Endometrial microvascular endothelial cells (primary cell): Measurements from ENCODE around the gene LRRC18. TPM values are rescaled to one million over a fixed set of nuclear protein-coding genes. Genes with fewer than 3 reads are reported as not detected.

Experiments
- in situ Hi-C: cut with HindIII; loops from 2 replicates; pipeline ENCODE4 v1.10.0; 2017; ENCODE audit warnings: low sequenced_read_pairs, low pct_unique_long_range_greater_than_20kb; ENCODE audit errors: inconsistent ontology term
- total RNA-seq: library from RNA; depleted of rRNA; stranded (reverse); fragments of >200 nt; gene quantifications from one replicate; pipeline ENCODE4 v1.2.3, GENCODE V29; 2015; ENCODE audit errors: inconsistent ontology term

LRRC18 gene
- total RNA-seq, 1 donor from 2014 or later, result not detected

GRCh38 chr10:48890888-48891850 lies 48.5 kb downstream of the LRRC18 start:
- in situ Hi-C loops, result no loop called here

DNA sequence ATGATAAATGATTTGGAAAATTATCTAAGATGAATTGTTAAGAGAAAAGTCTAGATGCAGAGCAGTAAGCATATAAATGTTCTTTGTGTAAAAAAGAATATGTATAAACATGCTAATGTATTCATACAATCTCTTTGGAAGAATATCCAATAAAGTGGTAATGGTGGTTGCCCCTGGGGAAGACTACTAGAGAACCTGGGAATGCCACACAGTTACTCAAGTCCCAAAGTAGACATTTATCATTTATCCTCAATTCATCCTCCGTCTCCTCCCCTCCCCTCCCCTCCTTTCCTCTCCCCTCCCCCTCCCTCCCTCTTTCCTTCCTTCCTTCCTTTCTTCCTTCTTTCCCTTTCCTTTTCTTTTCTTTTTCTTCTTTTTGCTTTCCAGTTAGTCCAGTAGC lies 51.7 kb downstream of the LRRC18 start:
- in situ Hi-C loops, result no loop called here

DNA sequence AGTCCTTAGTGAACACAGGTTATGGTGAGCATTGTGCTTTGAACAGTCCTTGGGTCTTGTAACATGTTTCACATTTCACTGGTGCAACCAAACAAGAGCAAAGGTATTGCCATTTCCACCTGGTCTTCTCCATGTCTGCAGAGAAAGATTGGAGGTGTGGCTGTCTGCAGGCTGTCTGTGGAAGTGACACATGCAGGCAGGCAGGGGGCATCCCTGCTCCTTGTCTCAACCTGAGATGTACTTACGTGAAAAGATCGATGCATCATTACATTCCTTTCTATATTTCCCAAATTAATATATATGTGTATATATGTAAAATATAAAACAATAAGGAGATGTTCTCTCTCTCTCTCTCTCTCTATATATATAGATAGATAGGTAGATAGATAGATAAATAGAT lies 54.3 kb downstream of the LRRC18 start:
- in situ Hi-C loops, result no loop called here

DNA sequence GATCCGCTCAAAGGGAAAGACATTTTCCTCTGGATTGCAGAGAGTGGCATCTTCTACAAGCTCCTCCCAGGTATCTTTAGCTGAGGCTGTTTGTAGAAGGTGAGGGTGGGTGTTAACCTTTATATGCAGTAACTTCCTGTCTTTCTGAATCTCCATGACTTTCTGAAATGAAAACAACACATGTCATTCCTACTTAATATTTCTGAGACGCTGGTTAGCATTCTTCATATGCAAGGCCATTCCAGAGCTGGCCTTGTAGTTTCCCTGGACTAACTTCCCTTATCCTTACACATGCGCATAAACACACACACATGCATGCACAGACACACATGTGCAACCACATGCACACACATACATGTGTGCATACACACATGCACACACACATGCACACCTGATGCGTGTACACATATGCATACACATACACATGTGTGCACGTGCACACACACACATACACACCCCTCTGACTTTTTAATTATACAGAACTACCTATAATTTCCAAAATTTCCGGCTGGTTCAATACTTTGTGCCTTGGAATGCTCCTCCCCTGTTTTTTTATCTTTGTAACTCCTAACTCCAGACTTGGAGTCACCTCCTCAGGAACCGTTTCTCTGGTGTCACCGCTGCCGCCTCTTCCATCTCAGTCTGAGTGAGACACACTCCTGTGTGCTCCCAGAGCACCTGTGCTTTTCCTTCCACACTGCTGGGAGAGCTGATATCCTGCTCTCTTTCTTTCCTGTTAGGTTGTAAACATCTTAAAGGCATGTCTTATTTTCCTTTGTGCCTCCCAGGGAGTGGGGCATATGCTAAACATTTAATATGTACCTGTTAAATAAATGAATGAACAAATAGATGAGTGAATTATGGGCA lies 55.2 kb downstream of the LRRC18 start:
- in situ Hi-C loops, result no loop called here

GRCh38 chr10:48883701-48884100 lies 55.9 kb downstream of the LRRC18 start:
- in situ Hi-C loops, result no loop called here

DNA sequence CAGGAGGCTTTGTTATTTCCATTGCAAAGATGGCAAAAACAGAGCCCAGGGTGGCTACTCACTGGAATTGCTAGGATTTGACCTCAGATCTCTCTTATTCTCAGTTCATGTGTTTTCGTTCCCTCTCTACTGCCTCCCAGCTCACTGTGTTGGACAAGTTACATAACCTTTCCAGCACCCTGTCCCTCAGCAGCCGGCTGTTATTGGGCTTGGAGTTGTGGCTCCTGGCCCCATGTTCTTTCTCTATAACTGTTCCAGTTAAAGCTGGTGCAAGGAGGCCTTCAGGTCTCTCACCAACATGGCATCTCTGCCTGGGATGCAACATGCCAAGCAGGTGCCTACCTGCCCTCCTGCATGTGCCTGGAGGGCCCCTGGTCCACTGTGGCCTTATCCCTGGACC lies 56.8 kb downstream of the LRRC18 start:
- in situ Hi-C loops, result no loop called here

DNA sequence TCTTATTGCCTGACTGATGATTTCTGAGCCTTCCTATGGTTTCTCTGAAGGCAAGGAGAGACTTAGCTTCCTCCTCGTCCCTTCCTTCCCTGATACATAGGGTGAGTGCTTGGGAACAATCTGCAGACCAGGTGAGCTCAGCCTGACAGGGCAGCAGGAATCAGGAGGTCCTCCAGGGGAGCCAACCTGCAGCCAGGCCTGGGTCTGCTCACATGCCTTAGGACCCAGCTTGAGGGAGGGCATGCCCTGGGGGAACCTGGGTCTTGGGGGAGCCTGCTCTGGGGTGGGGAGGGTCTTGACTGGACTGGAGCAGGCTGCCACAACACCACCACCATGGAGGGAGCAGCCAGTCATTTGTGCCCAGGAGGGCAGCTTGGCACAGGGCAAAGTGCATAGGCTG lies 57.7 kb downstream of the LRRC18 start:
- in situ Hi-C loops, result no loop called here

GRCh38 chr10:48880016-48880705 lies 59.5 kb downstream of the LRRC18 start:
- in situ Hi-C loops, result no loop called here

DNA sequence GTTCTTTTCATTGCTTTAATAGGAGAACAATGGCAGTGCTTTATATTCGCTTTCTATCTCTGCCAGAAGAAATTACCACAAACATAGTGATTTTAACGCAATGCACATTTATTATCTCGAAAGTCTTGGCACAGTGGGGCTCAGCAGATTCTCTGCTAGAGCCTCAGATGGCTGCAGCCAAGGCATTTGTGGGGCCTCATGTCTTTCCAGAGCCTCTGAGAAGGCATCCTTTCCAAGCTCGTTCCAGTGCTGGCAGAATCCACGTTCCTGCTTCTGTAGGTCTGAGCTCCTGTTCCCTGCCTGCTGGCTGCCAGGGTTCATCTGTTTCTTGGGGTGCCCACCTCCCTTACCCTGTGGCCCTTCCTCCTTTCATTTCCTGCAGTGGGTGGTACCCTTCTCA lies 60.2 kb downstream of the LRRC18 start:
- in situ Hi-C loops, result no loop called here

DNA sequence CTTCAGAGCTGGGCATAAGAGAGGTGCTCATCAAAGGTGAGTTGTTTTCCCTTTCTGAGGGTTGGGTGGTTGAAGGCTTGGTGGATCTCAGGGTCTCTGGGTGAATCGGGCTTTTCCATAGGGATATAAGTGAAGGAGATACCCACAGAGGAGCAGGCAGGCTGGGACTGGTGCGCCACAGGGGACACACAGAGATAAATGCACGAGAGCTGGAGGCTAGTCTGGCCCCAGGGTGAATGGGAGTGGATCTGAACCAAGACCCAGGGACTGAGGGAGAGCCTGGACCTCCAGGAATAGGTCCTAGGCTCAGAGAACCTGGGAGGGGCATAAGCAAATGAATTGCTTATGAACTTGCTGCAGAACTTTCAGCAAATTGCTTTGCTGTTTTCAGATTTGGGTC lies 61.5 kb downstream of the LRRC18 start:
- in situ Hi-C loops, result no loop called here

GRCh38 chr10:48872234-48872633 lies 67.4 kb downstream of the LRRC18 start:
- in situ Hi-C loops, result no loop called here

Other genes starting within 250 kb of the LRRC18 start
- gene VSTM4, start 175.7 kb upstream of the LRRC18 start, total RNA-seq, result 0.56 TPM
- gene FAM170B, start 194.2 kb upstream of the LRRC18 start, total RNA-seq, result not detected
- gene TMEM273, start 248.6 kb upstream of the LRRC18 start, total RNA-seq, result 0.19 TPM